Rectal smooth muscle tissue (tissue), 1 donor: Measurements from ENCODE around the gene ETV2.
A peak's percentile ranks its signal among the peaks of the same experiment; 100 is the strongest.
"Not testable (repeated sequence)": the region's sequence is repeated elsewhere in the genome, so short reads cannot be mapped to it uniquely, and the experiment has no call there.

Source experiments
- H3K27ac ChIP-seq: one replicate; pipeline ENCODE4 v1.7.0; 2013; ENCODE audit warnings: low read depth, low read length, inconsistent platforms
- H3K27me3 ChIP-seq: one replicate; pipeline ENCODE4 v1.7.0; 2013; ENCODE audit warnings: low read length; ENCODE audit not compliant: control insufficient read depth, insufficient read depth
- H3K36me3 ChIP-seq: one replicate; pipeline ENCODE4 v1.7.0; 2013; ENCODE audit warnings: low read length; ENCODE audit not compliant: control insufficient read depth, insufficient read depth
- H3K4me1 ChIP-seq: one replicate; pipeline ENCODE4 v1.7.0; 2013; ENCODE audit warnings: low read length; ENCODE audit not compliant: control insufficient read depth, insufficient read depth
- H3K4me3 ChIP-seq: one replicate; pipeline ENCODE4 v1.7.0; 2013; ENCODE audit warnings: low read length
- H3K9ac ChIP-seq: one replicate; pipeline ENCODE4 v1.7.0; 2013; ENCODE audit warnings: low read length

Gene ETV2, protein sequence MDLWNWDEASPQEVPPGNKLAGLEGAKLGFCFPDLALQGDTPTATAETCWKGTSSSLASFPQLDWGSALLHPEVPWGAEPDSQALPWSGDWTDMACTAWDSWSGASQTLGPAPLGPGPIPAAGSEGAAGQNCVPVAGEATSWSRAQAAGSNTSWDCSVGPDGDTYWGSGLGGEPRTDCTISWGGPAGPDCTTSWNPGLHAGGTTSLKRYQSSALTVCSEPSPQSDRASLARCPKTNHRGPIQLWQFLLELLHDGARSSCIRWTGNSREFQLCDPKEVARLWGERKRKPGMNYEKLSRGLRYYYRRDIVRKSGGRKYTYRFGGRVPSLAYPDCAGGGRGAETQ

DNA sequence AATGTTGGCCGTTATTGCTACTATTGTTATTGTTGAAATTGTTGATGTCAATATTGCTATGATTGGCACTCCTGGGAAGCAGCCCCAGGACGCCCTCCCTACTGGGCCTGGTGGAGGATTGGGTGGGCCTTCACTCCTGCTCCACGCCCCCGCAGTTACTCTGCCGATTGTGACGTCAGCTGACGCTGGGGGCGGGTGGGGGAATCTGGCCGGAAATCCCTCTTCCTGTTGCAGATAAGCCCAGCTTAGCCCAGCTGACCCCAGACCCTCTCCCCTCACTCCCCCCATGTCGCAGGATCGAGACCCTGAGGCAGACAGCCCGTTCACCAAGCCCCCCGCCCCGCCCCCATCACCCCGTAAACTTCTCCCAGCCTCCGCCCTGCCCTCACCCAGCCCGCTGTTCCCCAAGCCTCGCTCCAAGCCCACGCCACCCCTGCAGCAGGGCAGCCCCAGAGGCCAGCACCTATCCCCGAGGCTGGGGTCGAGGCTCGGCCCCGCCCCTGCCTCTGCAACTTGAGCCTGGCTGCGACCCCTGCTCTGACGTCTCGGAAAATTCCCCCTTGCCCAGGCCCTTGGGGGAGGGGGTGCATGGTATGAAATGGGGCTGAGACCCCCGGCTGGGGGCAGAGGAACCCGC is at the start of gene ETV2:
Gene ETV2 (plus strand): TSS at position 231 of the 637 bp plus-strand sequence. CDS start 716 bp downstream, outside the sequence.
- Histone ChIP-seq H3K36me3 (peaks cover 13% of the 10 kb centered on the region), H3K27me3 (no peaks in the 10 kb centered on the region), H3K27ac (no peak within 1 kb of the TSS), H3K4me3 (no peak within 1 kb of the TSS), H3K4me1 (peaks cover 5% of the 10 kb centered on the region), H3K9ac (no peak within 1 kb of the TSS)

DNA sequence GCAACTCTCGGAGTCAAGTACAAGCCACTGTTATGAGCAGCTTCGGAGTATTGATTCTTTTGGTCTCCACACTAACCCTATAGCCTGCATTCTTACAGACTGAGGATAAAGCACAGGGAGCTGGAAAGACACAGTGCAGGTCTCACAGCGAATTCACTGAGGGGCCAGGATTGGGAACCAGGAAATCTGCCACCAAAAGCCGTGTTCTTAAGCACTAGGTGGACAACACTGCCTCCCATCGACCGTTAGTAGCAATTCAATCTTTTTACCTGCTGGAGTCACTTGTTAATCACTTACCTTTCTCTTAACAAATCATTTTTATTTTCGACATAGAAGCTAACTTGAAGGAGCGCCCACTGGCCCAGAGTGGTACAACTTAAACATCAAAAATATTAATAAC is 49.3 kb upstream of the ETV2 start:
- no peak overlapping the region for H3K9ac ChIP-seq
- H3K4me1 ChIP-seq = no peaks in the 10 kb centered on the region
- no peak overlapping the region for H3K27ac ChIP-seq
- H3K36me3 ChIP-seq = no peaks in the 10 kb centered on the region
- no peaks in the 10 kb centered on the region for H3K27me3 ChIP-seq
- no peak overlapping the region for H3K4me3 ChIP-seq

DNA sequence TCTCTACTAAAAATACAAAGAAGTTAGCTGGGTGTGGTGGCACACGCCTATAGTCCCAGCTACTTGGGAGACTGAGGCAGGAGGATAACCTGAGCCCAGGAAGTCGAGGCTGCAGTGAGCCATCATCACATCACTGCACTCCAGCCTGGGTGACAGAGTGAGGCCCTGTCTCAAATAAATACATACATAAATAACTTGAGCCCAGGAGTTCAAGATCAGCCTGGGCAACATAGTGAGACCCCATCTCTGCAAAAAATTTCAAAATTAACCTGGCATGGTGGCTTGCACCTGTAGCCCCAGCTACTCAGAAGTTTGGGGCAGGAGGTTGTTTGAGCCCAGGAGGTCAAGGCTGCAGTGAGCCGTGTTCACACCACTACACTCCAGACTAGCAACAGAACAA is 46.5 kb upstream of the ETV2 start:
- H3K4me3 ChIP-seq, H3K9ac ChIP-seq, H3K27me3 ChIP-seq, H3K4me1 ChIP-seq, H3K36me3 ChIP-seq, H3K27ac ChIP-seq: not testable (repeated sequence)

- H3K27ac ChIP-seq = no peak overlapping the region
- no peak overlapping the region for H3K4me3 ChIP-seq
- H3K9ac ChIP-seq = no peak overlapping the region
- H3K36me3 ChIP-seq = no peaks in the 10 kb centered on the region
- no peaks in the 10 kb centered on the region for H3K4me1 ChIP-seq
- no peaks in the 10 kb centered on the region for H3K27me3 ChIP-seq
Measured at GRCh38 chr19:35595928-35596327, 45.6 kb upstream of the ETV2 start.

- H3K27me3 ChIP-seq = no peaks in the 10 kb centered on the region
- H3K9ac ChIP-seq = no peak overlapping the region
- H3K4me3 ChIP-seq = no peak overlapping the region
- H3K27ac ChIP-seq = no peak overlapping the region
- no peaks in the 10 kb centered on the region for H3K36me3 ChIP-seq
- H3K4me1 ChIP-seq = no peaks in the 10 kb centered on the region
Measured at GRCh38 chr19:35596366-35596999, 45.1 kb upstream of the ETV2 start.

DNA sequence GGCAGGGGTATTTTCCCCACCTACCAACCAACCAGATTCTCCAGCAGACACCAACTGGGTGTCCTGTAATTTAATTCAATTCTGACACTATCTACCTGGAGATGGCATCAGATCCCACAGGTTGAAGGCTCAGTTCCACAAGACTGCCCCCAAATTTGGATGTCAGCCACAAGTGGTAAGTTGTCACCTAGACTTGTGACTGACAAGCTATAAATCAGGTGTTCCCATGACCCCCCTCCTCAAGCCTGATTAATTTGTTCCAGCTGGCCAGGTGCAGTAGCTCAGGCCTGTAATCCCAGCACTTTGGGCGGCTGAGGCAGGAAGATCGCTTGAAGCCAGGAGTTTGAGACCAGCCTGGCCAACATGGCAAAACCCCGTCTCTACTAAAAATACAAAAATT is 39.6 kb upstream of the ETV2 start:
- H3K36me3 ChIP-seq = no peaks in the 10 kb centered on the region
- no peaks in the 10 kb centered on the region for H3K27me3 ChIP-seq
- H3K27ac ChIP-seq = no peak overlapping the region
- H3K4me3 ChIP-seq = no peak overlapping the region
- H3K4me1 ChIP-seq = no peaks in the 10 kb centered on the region
- no peak overlapping the region for H3K9ac ChIP-seq

DNA sequence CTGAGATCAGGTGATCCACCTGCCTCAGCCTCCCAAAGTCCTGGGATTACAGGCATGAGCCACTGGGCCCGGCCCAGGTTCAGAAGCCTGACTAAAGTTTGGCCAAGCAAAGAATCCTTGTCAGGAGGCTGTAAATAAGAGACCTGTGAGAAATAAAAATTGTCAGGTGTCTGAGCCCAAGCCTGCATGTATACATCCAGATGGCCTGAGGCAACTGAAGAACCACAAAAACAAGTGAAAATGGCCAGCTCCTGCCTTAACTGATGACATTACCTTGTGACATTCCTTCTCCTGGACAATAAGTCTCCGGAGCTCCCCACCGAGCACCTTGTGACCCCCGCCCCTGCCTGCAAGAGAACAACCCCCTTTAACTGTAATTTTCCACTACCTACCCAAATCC is 37.1 kb upstream of the ETV2 start:
- not testable (repeated sequence) for H3K4me1 ChIP-seq, H3K27ac ChIP-seq, H3K4me3 ChIP-seq

DNA sequence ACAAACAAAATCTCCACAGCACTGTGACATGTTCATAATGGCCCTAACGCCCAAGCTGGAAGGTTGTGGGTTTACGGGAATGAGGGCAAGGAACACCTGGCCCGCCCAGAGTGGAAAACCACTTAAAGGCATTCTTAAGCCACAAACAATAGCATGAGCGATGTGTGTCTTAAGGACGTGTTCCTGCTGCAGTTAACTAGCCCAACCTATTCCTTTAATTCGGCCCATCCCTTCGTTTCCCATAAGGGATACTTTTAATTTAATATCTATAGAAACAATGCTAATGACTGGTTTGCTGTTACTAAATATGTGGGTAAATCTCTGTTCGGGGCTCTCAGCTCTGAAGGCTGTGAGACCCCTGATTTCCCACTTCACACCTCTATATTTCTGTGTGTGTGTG is 34.4 kb upstream of the ETV2 start:
- H3K27me3 ChIP-seq, H3K36me3 ChIP-seq, H3K27ac ChIP-seq, H3K9ac ChIP-seq, H3K4me1 ChIP-seq, H3K4me3 ChIP-seq: not testable (repeated sequence)

More for the DNA sequence above, 37.1 kb upstream of the ETV2 start:
- H3K27me3 ChIP-seq, H3K9ac ChIP-seq, H3K36me3 ChIP-seq: not testable (repeated sequence)

GRCh38 chr19:35607661-35608060 is 33.9 kb upstream of the ETV2 start:
- no peaks in the 10 kb centered on the region for H3K4me1 ChIP-seq
- H3K9ac ChIP-seq = no peak overlapping the region
- H3K36me3 ChIP-seq = no peaks in the 10 kb centered on the region
- H3K4me3 ChIP-seq = no peak overlapping the region
- no peaks in the 10 kb centered on the region for H3K27me3 ChIP-seq
- no peak overlapping the region for H3K27ac ChIP-seq

DNA sequence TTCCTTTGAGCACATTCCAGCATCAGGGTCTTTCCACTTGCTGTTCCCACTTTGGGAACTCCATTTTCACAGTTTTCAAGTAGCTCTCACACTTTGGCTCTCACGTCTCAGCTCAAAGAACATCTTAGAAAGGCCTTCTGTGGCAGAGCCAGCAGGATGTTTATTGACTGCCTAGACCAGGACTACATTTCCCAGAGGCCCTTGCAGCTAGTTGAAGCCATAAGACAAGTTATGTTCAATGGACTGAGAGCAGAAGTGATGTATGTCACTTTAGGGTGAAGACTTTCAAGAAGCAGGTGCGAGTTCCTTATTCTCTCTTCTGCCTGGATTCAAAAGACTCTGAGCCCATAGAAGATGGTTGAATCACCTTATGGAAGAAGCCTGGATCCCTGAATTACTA is 33.3 kb upstream of the ETV2 start:
- H3K27ac ChIP-seq = no peak overlapping the region
- H3K4me1 ChIP-seq = peaks cover 2% of the 10 kb centered on the region
- H3K4me3 ChIP-seq = no peak overlapping the region
- no peak overlapping the region for H3K9ac ChIP-seq
- no peaks in the 10 kb centered on the region for H3K27me3 ChIP-seq
- H3K36me3 ChIP-seq = no peaks in the 10 kb centered on the region

- Histone ChIP-seq H3K4me1 (peaks cover 2% of the 10 kb centered on the region), H3K36me3 (no peaks in the 10 kb centered on the region), H3K27me3 (no peaks in the 10 kb centered on the region), H3K4me3 (no peak overlapping the region), H3K9ac (no peak overlapping the region), H3K27ac (no peak overlapping the region)
Measured at GRCh38 chr19:35609851-35610353, 31.6 kb upstream of the ETV2 start.

DNA sequence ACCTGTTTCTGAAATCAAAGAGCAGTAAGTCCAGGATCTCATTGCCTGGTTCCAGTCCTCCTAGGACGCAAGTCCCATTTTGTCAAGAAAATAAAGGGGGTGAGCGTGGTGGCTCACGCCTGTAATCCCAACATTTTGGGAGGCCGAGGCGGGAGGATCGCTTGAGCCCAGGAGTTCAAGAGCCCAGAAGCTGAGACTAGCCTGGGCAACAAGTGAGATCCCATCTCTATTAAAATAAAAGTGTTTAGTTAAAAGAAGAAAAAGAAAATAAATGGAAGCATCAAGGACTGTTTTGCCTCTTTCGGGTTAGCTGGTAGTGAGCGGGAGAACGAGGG is 29.4 kb upstream of the ETV2 start:
- H3K4me1 ChIP-seq = peaks cover 2% of the 10 kb centered on the region
- peak overlapping the region; percentile 74 for H3K4me3 ChIP-seq
- no peak overlapping the region for H3K9ac ChIP-seq
- peaks cover 6% of the 10 kb centered on the region for H3K36me3 ChIP-seq
- no peak overlapping the region for H3K27ac ChIP-seq
- H3K27me3 ChIP-seq = no peaks in the 10 kb centered on the region
